Cardiac muscle cell (in vitro differentiated cells and primary cell): ENCODE data around the gene BCR. TPM values are rescaled to one million over a fixed set of nuclear protein-coding genes. Genes with fewer than 3 reads are reported as not detected.

Experiments used
- DNase-seq, 2 donors: peaks; one replicate each; pipeline versions ENCODE4 v3.0.0 to v3.0.0-alpha.2; 2010 to 2017; ENCODE audit warnings: low read depth in 1 of 2, low spot score in 1 of 2
- H3K27ac ChIP-seq: fragments of 200-600 bp; sonication (generic); 2 replicates; pipeline ENCODE4 v1.5.1; 2016
- H3K27me3 ChIP-seq: fragments of 200-600 bp; sonication (generic); 2 replicates; pipeline ENCODE4 v1.6.0; 2016; ENCODE audit warnings: control low read depth
- H3K36me3 ChIP-seq: fragments of 200-600 bp; sonication (generic); 2 replicates; pipeline ENCODE4 v1.5.1; 2016; ENCODE audit warnings: control low read depth
- H3K4me1 ChIP-seq: fragments of 200-600 bp; sonication (generic); 2 replicates; pipeline ENCODE4 v1.8.1; 2017; ENCODE audit warnings: low read depth, mild to moderate bottlenecking, mixed run types
- H3K4me3 ChIP-seq: fragments of 200-600 bp; sonication (generic); 2 replicates; pipeline ENCODE4 v1.5.1; 2016; ENCODE audit warnings: mild to moderate bottlenecking
- H3K9me3 ChIP-seq: fragments of 200-600 bp; sonication (generic); 2 replicates; pipeline ENCODE4 v1.5.1; 2017; ENCODE audit warnings: low read depth, mild to moderate bottlenecking, control low read depth
- polyA plus RNA-seq: library from polyadenylated mRNA; unstranded; fragments of >200 nt; fragmentation: Nextera tagmentation; extraction: Ambion mirVana; gene quantifications from 2 replicates; pipeline ENCODE4 v1.2.1, GENCODE V29; 2016
- total RNA-seq: library from RNA; depleted of rRNA; stranded (reverse); fragments of >200 nt; gene quantifications from 2 replicates; pipeline ENCODE4 v1.2.3, GENCODE V29; 2016
- TF ChIP-seq, protein P1 (sequence below): IDR thresholded peaks from 2 replicates; pipeline ENCODE4 v1.5.1; 2012; ENCODE audit warnings: low read depth, mild to moderate bottlenecking, low read length

BCR gene
- total and polyA plus RNA-seq, 2 experiments from 2014 or later = 30.9 to 53.1 TPM

DNA sequence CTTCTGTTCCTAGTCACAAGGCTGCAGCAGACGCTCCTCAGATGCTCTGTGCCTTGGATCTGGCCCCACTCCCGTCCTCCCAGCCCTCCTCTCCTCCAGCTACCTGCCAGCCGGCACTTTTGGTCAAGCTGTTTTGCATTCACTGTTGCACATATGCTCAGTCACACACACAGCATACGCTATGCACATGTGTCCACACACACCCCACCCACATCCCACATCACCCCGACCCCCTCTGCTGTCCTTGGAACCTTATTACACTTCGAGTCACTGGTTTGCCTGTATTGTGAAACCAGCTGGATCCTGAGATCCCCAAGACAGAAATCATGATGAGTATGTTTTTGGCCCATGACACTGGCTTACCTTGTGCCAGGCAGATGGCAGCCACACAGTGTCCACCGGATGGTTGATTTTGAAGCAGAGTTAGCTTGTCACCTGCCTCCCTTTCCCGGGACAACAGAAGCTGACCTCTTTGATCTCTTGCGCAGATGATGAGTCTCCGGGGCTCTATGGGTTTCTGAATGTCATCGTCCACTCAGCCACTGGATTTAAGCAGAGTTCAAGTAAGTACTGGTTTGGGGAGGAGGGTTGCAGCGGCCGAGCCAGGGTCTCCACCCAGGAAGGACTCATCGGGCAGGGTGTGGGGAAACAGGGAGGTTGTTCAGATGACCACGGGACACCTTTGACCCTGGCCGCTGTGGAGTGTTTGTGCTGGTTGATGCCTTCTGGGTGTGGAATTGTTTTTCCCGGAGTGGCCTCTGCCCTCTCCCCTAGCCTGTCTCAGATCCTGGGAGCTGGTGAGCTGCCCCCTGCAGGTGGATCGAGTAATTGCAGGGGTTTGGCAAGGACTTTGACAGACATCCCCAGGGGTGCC, 109.8 kb downstream of the BCR start:
- Histone ChIP-seq H3K4me3 (no peak overlapping the region), H3K36me3 (peaks cover 39% of the 10 kb centered on the region), H3K27ac (no peak overlapping the region), H3K27me3 (no peaks in the 10 kb centered on the region), H3K9me3 (no peaks in the 10 kb centered on the region), H3K4me1 (no peaks in the 10 kb centered on the region)
- TF ChIP-seq, protein P1, sequence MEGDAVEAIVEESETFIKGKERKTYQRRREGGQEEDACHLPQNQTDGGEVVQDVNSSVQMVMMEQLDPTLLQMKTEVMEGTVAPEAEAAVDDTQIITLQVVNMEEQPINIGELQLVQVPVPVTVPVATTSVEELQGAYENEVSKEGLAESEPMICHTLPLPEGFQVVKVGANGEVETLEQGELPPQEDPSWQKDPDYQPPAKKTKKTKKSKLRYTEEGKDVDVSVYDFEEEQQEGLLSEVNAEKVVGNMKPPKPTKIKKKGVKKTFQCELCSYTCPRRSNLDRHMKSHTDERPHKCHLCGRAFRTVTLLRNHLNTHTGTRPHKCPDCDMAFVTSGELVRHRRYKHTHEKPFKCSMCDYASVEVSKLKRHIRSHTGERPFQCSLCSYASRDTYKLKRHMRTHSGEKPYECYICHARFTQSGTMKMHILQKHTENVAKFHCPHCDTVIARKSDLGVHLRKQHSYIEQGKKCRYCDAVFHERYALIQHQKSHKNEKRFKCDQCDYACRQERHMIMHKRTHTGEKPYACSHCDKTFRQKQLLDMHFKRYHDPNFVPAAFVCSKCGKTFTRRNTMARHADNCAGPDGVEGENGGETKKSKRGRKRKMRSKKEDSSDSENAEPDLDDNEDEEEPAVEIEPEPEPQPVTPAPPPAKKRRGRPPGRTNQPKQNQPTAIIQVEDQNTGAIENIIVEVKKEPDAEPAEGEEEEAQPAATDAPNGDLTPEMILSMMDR = peak; percentile 90
- DNase-seq = peak; percentile 52 to 64

DNA sequence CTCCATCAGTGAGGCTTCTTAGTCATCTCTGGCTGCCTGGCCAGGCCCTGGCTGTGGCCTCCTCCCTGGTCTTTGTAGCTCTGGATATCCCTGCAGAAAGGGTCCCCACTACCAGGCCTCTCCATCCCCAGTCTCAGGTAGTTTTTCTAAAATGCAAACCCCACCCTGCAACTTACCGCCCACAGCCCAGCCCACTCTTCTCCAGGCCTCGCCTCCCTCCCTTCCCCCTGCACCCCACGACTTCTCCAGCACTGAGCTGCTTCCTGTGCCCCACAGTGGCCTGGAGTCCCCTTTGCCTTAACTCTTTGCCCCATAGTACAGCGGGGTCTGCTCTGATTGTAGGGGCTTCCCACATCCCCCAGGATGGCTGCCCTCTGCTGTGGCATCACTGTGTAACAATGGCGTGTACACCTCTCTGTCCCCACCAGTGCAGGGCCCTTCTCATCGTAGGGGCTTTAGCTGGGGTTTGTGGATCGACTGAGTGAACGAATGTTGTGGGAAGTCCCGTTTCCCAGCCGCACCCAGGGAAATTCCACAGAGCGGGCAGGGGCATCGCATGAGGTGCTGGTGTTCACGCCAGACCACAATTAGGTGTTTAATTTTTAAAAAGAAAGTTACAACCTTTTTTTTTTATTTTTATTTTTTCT, 111.6 kb downstream of the BCR start:
- H3K4me1 ChIP-seq = no peaks in the 10 kb centered on the region
- TF ChIP-seq, protein P1 = no peak
- no peaks in the 10 kb centered on the region for H3K9me3 ChIP-seq
- peaks cover 39% of the 10 kb centered on the region for H3K36me3 ChIP-seq
- H3K4me3 ChIP-seq = no peak overlapping the region
- H3K27me3 ChIP-seq = no peaks in the 10 kb centered on the region
- H3K27ac ChIP-seq = no peak overlapping the region
- DNase-seq = no peak

DNA sequence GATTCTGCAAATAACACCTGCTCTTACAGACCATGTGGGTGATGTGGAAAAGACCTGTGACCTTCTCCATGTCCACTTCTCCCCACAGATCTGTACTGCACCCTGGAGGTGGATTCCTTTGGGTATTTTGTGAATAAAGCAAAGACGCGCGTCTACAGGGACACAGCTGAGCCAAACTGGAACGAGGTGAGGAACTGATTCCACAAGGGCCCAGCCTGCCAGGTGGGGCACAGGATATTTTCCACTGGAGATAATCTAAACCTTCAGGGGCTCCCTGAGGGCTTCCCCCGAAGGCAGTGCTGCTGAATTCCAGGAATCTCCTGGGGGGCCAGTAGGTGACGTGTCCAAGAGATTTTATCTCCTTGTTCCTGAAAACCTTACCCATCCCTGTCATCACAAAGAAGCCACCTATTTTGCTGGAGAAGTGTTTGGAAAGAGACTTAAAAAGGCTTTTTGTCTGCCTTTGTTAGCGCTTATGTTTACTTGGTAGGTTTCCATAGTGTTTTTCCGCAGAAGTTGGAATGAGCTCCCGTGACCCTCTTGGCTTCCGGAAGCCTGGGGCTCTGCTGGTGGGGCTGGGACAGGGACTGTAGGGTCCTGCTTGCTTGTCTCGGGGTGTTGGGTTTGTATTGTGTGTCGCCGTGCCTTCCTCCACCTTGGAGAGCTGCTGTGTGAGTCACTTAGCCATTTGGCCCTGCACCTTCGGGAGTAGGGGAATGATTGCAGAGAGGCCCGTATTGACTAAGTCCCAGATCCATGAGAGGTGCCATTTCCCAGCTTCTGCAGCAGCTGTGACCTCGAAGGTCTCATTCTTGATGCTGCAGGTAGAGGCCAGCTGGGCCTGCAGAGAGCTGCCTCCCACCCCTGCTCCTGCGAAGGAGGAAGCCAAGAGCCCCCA, 112.4 kb downstream of the BCR start:
- Histone ChIP-seq H3K27me3 (no peaks in the 10 kb centered on the region), H3K36me3 (peaks cover 37% of the 10 kb centered on the region), H3K4me1 (no peaks in the 10 kb centered on the region), H3K27ac (no peak overlapping the region), H3K4me3 (no peak overlapping the region), H3K9me3 (no peaks in the 10 kb centered on the region)
- TF ChIP-seq, protein P1 = no peak
- no peak for DNase-seq

DNA sequence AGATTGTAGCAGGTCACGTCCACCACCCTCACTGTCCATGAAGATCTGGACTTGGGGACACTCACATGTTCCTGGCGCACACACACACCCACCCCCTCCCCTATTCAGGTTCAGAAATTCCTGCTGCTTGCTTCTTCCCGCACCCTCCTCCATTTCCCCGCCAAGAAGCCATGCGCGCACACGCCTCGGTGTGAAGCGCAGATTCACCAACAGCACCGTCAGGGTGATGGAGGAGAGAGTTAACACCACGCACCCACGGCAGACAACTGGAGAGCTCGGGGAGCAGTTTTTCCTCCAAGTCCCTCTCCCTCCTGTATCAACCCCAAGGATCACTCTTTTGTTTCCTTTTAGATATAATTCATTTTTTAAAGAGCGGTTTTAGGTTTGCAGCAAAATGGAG, 113.4 kb downstream of the BCR start:
- Histone ChIP-seq H3K27me3 (no peaks in the 10 kb centered on the region), H3K36me3 (peaks cover 35% of the 10 kb centered on the region), H3K27ac (no peak overlapping the region), H3K9me3 (no peaks in the 10 kb centered on the region), H3K4me1 (no peaks in the 10 kb centered on the region), H3K4me3 (no peak overlapping the region)
- no peak for DNase-seq
- TF ChIP-seq, protein P1 = no peak

DNA sequence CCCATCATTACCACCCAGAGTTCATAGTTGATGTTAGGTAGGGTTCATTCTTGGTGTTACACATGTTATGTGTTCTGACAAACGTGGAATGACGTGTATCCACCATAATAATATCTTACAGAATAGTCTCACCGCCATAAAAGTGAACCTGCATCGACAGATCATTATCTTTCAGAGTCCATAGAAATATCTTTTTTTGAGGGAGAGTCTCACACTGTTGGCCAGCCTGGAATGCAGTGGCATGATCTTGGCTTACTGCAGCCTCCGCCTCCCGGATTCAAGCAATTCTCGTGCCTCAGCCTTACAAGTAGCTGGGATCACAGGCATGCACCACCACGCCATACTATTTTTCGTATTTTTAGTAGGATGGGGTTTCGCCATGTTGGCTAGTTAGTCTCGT, 113.9 kb downstream of the BCR start:
- TF ChIP-seq, protein P1 = no peak
- Histone ChIP-seq H3K36me3 (peaks cover 35% of the 10 kb centered on the region), H3K4me3 (no peak overlapping the region)

More for the DNA sequence above, 113.9 kb downstream of the BCR start:
- no peaks in the 10 kb centered on the region for H3K4me1 ChIP-seq
- DNase-seq = no peak
- H3K9me3 ChIP-seq = no peaks in the 10 kb centered on the region
- H3K27ac ChIP-seq = no peak overlapping the region
- no peaks in the 10 kb centered on the region for H3K27me3 ChIP-seq
